ENCODE results near the gene SLC24A4. TPM values are rescaled to one million over a fixed set of nuclear protein-coding genes. Genes with fewer than 3 reads are reported as not detected.
A peak's percentile ranks its signal among the peaks of the same experiment; 100 is the strongest.

Gene SLC24A4
- total and polyA plus RNA-seq, 4 donors, result 5.8 to 11.8 (median 6.9) TPM

DNA sequence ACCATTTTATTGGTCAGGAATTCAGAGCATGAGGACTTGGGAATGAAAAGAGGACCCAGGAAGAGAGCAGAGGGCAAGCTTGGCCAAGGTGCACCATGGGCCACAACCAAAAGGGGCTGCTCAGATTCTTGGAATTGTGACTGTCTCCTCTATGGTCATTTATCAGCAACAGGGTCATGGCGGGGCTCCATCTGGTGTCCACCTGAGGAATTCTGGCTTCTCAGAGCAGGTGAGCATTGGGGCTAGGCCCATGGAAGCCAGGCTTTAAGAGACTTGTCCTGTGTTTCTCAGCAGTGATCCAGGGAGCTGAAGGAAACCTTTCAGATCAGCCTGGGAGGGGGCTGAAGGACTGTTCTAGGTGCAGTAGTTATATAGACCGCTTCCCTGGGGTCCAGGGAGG, 188.0 kb downstream of the SLC24A4 start:
- H3K27ac ChIP-seq (ENCODE audit: low read depth, low read length), result no peak overlapping the region
- 76% methylated on average over 2 of the region's 2 CpGs for WGBS (ENCODE audit: insufficient coverage)
- H3K4me3 ChIP-seq (ENCODE audit: low read depth, low read length), result no peak overlapping the region
- H3K4me1 ChIP-seq (ENCODE audit: control insufficient read depth, insufficient read depth, low read length), result peaks cover 17% of the 10 kb centered on the region
- H3K27me3 ChIP-seq (ENCODE audit: control insufficient read depth, insufficient read depth, low read length), result peaks cover 26% of the 10 kb centered on the region
- DNase-seq (ENCODE audit: low read depth in 4 of 6, low spot score in 6 of 6), result no peak
- no peaks in the 10 kb centered on the region for H3K9me3 ChIP-seq (ENCODE audit: control insufficient read depth, insufficient read depth, low read length)
- H3K36me3 ChIP-seq (ENCODE audit: control insufficient read depth, insufficient read depth, low read length), result no peaks in the 10 kb centered on the region

DNA sequence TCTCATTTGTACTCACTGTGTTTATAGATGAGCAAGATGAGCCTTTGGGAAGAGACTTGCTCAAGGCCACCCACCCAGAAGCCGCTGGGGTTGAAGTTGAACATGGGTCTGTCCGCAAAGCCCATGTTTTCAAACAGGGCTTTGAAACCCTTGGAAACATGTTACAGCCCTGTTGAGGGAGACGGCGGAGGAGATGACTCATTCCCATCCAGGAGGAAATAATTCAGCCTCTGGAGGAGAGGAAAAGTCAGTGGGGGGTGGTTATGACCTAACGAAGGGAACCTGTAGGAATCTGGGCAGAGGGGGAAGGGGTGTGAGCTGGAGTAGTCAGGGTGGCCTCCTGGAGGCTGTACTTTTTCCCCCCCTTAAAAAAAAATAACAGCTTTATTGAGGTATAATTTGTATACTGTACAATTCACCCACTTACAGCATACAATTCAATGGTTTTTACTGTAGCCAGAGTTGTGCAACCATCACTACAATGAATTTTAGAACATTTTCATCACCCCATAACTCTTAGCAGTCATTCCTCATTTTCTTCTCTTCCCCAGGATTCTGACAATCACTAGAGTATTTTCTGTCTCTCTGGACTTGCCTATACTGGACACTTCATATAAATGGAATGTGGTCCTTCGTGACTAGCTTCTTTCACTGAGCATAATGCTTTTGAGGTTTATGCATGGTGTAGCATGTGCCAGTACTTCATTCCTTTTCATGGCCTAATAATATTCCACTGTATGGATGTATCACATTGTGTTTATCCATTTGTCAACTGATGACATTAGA, 188.7 kb downstream of the SLC24A4 start:
- no peak for DNase-seq (ENCODE audit: low read depth in 4 of 6, low spot score in 6 of 6)
- Histone ChIP-seq H3K27ac (ENCODE audit: low read depth, low read length) (no peak overlapping the region), H3K27me3 (ENCODE audit: control insufficient read depth, insufficient read depth, low read length) (peaks cover 29% of the 10 kb centered on the region), H3K4me3 (ENCODE audit: low read depth, low read length) (no peak overlapping the region), H3K4me1 (ENCODE audit: control insufficient read depth, insufficient read depth, low read length) (peaks cover 17% of the 10 kb centered on the region), H3K36me3 (ENCODE audit: control insufficient read depth, insufficient read depth, low read length) (no peaks in the 10 kb centered on the region), H3K9me3 (ENCODE audit: control insufficient read depth, insufficient read depth, low read length) (no peaks in the 10 kb centered on the region)
- 60% methylated on average over 4 of the region's 6 CpGs for WGBS (ENCODE audit: insufficient coverage)

DNA sequence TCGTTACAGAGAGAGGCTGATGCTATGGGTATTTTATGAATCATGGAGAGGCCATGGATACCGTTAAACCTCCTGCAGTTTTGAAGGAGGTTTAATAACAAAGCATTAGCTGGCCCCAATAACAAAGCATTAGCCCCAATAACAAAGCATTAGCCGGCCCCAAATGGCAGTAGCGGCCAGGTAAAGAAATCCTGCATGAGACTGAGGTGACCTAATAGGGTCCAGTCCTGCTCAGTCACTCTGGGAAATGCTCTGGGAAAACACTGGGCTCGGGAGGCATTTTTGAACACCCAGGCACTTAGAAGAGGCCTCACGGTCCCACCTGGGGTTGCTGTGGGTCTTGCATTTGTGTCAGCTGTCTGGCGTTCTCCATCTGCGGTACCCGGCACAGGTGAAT, 189.8 kb downstream of the SLC24A4 start:
- peaks cover 31% of the 10 kb centered on the region for H3K27me3 ChIP-seq (ENCODE audit: control insufficient read depth, insufficient read depth, low read length)

DNA sequence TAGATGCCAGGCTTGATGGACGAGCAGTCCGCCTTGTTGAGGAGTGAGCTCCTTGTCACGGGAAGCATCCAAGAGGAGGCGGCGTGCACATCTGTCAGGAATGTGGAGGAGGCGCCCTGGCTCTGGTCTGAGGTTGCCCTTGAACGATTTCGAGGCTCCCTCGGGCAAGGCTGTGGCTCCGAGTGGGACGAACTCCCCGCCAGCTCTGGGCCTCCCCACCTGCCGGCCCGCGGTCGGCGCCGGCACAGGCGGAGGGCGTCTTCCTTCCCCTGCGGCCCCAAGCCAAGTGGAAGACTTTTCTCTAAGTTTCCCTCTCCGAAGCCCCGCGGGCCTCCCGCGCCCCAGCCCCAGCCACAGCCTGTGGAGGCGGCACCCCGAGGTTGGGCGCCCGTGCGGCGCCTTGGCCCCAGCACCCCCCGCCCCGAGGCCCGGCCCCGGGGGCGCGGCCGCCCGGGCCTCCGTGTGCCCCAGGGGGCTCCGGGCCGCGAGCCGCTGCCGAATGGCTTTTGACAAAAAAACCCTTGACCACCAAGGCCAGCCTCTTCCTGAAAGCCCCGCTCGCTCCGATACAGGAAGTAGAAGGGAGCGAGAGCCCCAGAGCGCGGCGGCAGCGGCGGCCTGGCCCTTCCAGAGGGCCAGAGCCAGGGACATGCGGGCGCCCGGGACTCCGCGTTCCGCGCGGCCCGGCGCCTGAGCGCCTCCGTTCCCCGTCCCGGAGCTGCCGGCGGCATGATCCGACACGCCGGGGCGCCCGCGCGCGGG, 190.4 kb downstream of the SLC24A4 start, which contains the start of gene RIN3:
TSS of gene RIN3 (plus strand) at position 578 of the 762 bp plus-strand sequence. CDS start at position 730, 152 bp downstream.
- Histone ChIP-seq H3K27me3 (ENCODE audit: control insufficient read depth, insufficient read depth, low read length) (peaks cover 31% of the 10 kb centered on the region), H3K36me3 (ENCODE audit: control insufficient read depth, insufficient read depth, low read length) (no peaks in the 10 kb centered on the region), H3K4me3 (ENCODE audit: low read depth, low read length) (peak within 1 kb of the TSS; percentile 38), H3K9me3 (ENCODE audit: control insufficient read depth, insufficient read depth, low read length) (no peaks in the 10 kb centered on the region), H3K27ac (ENCODE audit: low read depth, low read length) (no peak within 1 kb of the TSS), H3K4me1 (ENCODE audit: control insufficient read depth, insufficient read depth, low read length) (peaks cover 17% of the 10 kb centered on the region)
- 6% methylated on average over 77 of the region's 79 CpGs for WGBS (ENCODE audit: insufficient coverage)
- DNase-seq (ENCODE audit: low read depth in 4 of 6, low spot score in 6 of 6), result peak in 2 of 6 donors; percentile 25 to 56

More for the DNA sequence above, 189.8 kb downstream of the SLC24A4 start:
- peaks cover 17% of the 10 kb centered on the region for H3K4me1 ChIP-seq (ENCODE audit: control insufficient read depth, insufficient read depth, low read length)
- H3K4me3 ChIP-seq (ENCODE audit: low read depth, low read length), result peak overlapping the region; percentile 35
- no peaks in the 10 kb centered on the region for H3K36me3 ChIP-seq (ENCODE audit: control insufficient read depth, insufficient read depth, low read length)
- WGBS (ENCODE audit: insufficient coverage), result 76% methylated on average over 7 of the region's 9 CpGs
- DNase-seq (ENCODE audit: low read depth in 4 of 6, low spot score in 6 of 6), result no peak
- no peak overlapping the region for H3K27ac ChIP-seq (ENCODE audit: low read depth, low read length)
- no peaks in the 10 kb centered on the region for H3K9me3 ChIP-seq (ENCODE audit: control insufficient read depth, insufficient read depth, low read length)

DNA sequence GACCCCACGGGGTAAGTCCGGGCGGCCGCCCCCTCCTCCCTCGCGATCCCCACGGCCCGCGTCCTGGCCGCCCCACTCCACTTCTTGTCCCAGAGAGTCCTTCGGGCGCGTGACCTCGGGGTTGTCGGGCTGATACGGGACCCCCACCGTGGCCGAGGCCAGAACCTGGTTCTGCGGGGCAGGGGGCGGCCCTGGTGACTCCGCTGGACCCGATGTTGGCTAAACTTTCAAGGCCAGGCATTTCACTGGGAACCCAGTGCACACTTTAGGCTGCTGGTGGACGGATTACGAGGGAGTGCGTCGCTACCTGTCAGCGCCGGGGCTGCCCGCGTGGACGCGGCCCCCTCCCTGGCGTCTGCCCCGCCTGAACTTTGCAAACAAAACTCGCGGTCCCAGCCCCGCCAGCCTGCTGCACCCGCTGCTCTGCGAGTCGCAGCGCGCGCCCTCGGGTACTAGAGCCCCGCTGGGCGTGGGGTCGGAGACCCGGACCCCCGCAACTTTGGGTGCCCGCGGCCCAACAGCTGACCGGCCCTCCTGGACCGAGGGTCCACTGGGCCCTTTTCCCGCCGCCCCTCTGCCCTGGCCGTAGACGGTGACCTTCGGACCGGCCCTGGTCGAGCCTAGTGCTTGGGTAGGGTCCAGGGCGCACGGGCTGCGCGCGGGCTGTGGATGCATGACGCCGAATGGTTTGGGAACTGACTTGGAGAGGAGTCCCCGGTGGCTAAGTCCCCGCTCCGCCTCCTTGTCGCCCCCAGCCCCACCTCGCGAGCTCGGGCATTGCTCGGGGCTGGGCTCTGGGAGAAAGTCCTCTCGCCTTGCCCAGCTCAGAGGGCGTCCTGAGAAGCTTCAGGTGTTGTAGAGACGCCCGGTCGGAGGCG, 191.2 kb downstream of the SLC24A4 start:
- peaks cover 31% of the 10 kb centered on the region for H3K27me3 ChIP-seq (ENCODE audit: control insufficient read depth, insufficient read depth, low read length)
- no peaks in the 10 kb centered on the region for H3K9me3 ChIP-seq (ENCODE audit: control insufficient read depth, insufficient read depth, low read length)
- no peaks in the 10 kb centered on the region for H3K36me3 ChIP-seq (ENCODE audit: control insufficient read depth, insufficient read depth, low read length)
- WGBS (ENCODE audit: insufficient coverage), result 4% methylated on average over 81 of the region's 81 CpGs
- no peak overlapping the region for H3K27ac ChIP-seq (ENCODE audit: low read depth, low read length)
- DNase-seq (ENCODE audit: low read depth in 4 of 6, low spot score in 6 of 6), result peak in 1 of 6 donors; percentile 21
- H3K4me3 ChIP-seq (ENCODE audit: low read depth, low read length), result peak overlapping the region; percentile 38
- peaks cover 17% of the 10 kb centered on the region for H3K4me1 ChIP-seq (ENCODE audit: control insufficient read depth, insufficient read depth, low read length)

DNA sequence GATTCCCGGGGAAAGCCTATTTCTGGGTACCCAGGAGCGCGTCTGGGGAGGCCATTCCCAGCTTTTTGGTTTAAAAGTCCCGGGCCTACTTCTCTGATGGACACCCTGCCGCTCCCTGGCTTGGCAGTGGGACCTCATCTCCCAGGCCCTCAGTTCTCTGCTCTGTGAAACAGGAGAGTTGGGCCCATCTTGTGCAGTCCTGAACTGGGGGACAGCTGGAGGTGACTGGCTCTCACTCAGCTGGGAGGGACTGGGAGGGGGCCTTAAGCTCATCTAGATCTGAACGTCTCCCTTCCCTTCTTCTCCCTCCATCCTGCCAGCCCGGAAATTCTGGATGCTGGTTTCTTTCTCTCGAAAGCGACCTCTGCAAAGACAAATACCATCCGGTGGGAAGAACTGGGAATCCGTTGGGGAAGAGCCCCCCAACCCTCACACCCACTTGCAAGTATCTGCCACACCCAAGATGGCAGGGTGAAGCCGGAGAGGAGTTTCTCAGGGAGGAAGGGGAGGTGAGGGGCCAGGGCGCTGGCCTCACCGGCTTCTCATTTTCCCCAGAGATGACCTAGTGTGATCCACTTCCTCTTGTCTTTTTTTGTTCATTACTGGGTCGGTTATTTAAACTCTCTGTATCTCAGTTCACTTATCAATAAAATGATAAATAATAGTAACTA, 192.0 kb downstream of the SLC24A4 start:
- Histone ChIP-seq H3K4me1 (ENCODE audit: control insufficient read depth, insufficient read depth, low read length) (peaks cover 17% of the 10 kb centered on the region), H3K9me3 (ENCODE audit: control insufficient read depth, insufficient read depth, low read length) (no peaks in the 10 kb centered on the region), H3K27me3 (ENCODE audit: control insufficient read depth, insufficient read depth, low read length) (peaks cover 31% of the 10 kb centered on the region), H3K4me3 (ENCODE audit: low read depth, low read length) (peak overlapping the region; percentile 38), H3K27ac (ENCODE audit: low read depth, low read length) (no peak overlapping the region), H3K36me3 (ENCODE audit: control insufficient read depth, insufficient read depth, low read length) (no peaks in the 10 kb centered on the region)
- 27% methylated on average over 7 of the region's 15 CpGs for WGBS (ENCODE audit: insufficient coverage)
- no peak for DNase-seq (ENCODE audit: low read depth in 4 of 6, low spot score in 6 of 6)

DNA sequence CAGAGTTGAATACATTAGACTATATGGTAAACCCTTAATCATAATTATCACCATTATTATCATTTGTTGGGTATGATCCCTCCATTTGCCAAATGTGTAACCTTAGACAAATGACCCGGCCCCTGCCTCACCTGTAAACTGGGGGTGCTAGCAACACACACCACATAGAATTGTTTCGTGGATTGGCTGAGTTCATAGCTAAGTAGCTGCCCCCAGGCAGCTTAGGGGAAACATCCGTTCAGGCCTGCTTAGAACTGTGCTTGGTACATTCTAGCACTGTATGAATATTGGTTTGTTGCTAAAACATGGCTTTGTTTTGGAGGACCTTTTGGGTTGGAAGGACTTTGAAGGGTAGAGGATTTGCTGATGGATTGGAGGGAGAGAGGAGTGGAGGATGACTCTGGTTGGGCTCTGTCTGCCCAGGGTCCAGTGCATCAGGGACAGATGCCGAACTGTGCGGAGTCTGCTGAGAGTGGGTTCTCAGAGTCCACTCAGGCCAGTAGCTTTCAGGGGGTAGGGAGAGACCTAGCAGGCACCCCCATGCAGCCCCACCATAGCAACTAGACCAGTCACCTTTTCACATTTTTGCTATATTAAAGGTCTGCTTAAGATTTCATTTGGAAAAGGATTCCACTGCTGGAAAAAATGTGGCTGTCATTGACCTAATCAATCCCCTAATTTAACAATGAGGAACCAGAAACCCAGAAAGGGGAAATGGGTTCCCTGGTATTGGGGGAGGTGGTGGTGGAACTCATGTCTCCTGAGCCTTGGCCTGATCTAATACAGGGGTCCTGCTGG, 192.8 kb downstream of the SLC24A4 start:
- Histone ChIP-seq H3K4me1 (ENCODE audit: control insufficient read depth, insufficient read depth, low read length) (peaks cover 17% of the 10 kb centered on the region), H3K27me3 (ENCODE audit: control insufficient read depth, insufficient read depth, low read length) (peaks cover 31% of the 10 kb centered on the region), H3K4me3 (ENCODE audit: low read depth, low read length) (no peak overlapping the region), H3K27ac (ENCODE audit: low read depth, low read length) (no peak overlapping the region), H3K9me3 (ENCODE audit: control insufficient read depth, insufficient read depth, low read length) (no peaks in the 10 kb centered on the region), H3K36me3 (ENCODE audit: control insufficient read depth, insufficient read depth, low read length) (no peaks in the 10 kb centered on the region)
- 89% methylated on average over 5 of the region's 5 CpGs for WGBS (ENCODE audit: insufficient coverage)
- no peak for DNase-seq (ENCODE audit: low read depth in 4 of 6, low spot score in 6 of 6)

DNA sequence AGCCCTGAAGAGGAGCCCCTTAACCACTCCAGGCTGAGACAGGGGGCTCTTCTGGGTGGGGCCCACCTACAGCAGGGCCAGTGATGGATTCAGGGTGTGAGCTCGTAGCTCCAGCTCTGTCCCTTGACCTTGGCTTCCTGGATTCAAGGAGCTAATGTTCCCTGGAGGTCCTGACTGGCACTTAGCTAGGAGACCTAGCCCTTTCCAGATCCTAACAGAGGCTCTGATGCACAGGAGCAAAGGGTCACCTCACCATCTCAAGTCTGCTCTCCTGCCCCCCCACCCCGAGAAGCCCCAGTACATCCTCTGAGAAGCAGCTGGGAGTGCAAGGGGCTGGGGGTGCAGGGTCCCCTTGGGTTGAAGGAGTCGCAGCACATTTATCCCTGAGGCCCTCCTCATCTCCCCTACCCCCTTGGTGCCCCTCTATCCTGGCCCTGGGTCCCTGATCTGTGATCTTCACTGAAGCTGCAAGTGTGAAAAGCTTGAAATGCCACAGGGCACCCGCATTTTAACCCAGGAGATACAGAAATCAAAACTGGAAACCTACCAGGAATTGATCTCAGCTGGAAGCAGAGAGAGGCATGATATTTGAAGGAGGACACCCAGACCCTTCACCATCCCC, 193.5 kb downstream of the SLC24A4 start:
- 83% methylated on average over 3 of the region's 4 CpGs for WGBS (ENCODE audit: insufficient coverage)
- peaks cover 17% of the 10 kb centered on the region for H3K4me1 ChIP-seq (ENCODE audit: control insufficient read depth, insufficient read depth, low read length)
- DNase-seq (ENCODE audit: low read depth in 4 of 6, low spot score in 6 of 6), result no peak
- no peaks in the 10 kb centered on the region for H3K9me3 ChIP-seq (ENCODE audit: control insufficient read depth, insufficient read depth, low read length)
- H3K36me3 ChIP-seq (ENCODE audit: control insufficient read depth, insufficient read depth, low read length), result no peaks in the 10 kb centered on the region
- H3K4me3 ChIP-seq (ENCODE audit: low read depth, low read length), result no peak overlapping the region
- no peak overlapping the region for H3K27ac ChIP-seq (ENCODE audit: low read depth, low read length)
- H3K27me3 ChIP-seq (ENCODE audit: control insufficient read depth, insufficient read depth, low read length), result peaks cover 31% of the 10 kb centered on the region

Measured in spinal cord (tissue), 10 donors.